Stimulated activated CD8-positive, alpha-beta memory T cell treated with anti-CD3 and anti-CD28 coated beads, Interleukin-4, amount 100 ng/mL, for 24 hours (primary cell): ENCODE measurements around the gene DSC1.
"Not testable (repeated sequence)": the region's sequence is repeated elsewhere in the genome, so short reads cannot be mapped to it uniquely, and the experiment has no call there.

Experiments
- DNase-seq: peaks from one replicate; pipeline ENCODE4 v3.0.0-alpha.2; 2020; ENCODE audit warnings: low read depth

DSC1 gene

GRCh38 chr18:31162825-31163435, at the start of gene DSC1:
Gene DSC1, minus strand, starts transcription at chr18:31162856. Its CDS starts 262 bp downstream, at chr18:31162594.
- DNase-seq, result no peak

GRCh38 chr18:31211047-31211446, 48.4 kb upstream of the DSC1 start:
- DNase-seq, result no peak

- DNase-seq, result no peak
Measured at GRCh38 chr18:31209041-31209440, 46.4 kb upstream of the DSC1 start.

GRCh38 chr18:31207391-31207790, 44.7 kb upstream of the DSC1 start:
- DNase-seq, result no peak

GRCh38 chr18:31206787-31207381, 44.2 kb upstream of the DSC1 start:
- no peak for DNase-seq

- no peak for DNase-seq
Measured at GRCh38 chr18:31206071-31206470, 43.4 kb upstream of the DSC1 start.

- no peak for DNase-seq
Measured at GRCh38 chr18:31205273-31205672, 42.6 kb upstream of the DSC1 start.

- no peak for DNase-seq
Measured at GRCh38 chr18:31204833-31205232, 42.2 kb upstream of the DSC1 start.

- no peak for DNase-seq
Measured at GRCh38 chr18:31204166-31204565, 41.5 kb upstream of the DSC1 start.

- DNase-seq, result no peak
Measured at GRCh38 chr18:31203794-31204148, 41.1 kb upstream of the DSC1 start.

- DNase-seq, result no peak
Measured at GRCh38 chr18:31203096-31203793, 40.6 kb upstream of the DSC1 start.

- DNase-seq, result no peak
Measured at GRCh38 chr18:31199190-31199769, 36.6 kb upstream of the DSC1 start.

GRCh38 chr18:31197676-31198075, 35.0 kb upstream of the DSC1 start:
- no peak for DNase-seq

GRCh38 chr18:31195063-31195462, 32.4 kb upstream of the DSC1 start:
- DNase-seq, result no peak

- no peak for DNase-seq
Measured at GRCh38 chr18:31192086-31192776, 29.6 kb upstream of the DSC1 start.

- DNase-seq, result no peak
Measured at GRCh38 chr18:31190919-31191318, 28.3 kb upstream of the DSC1 start.

- DNase-seq, result no peak
Measured at GRCh38 chr18:31189757-31190156, 27.1 kb upstream of the DSC1 start.

- no peak for DNase-seq
Measured at GRCh38 chr18:31185186-31185950, 22.7 kb upstream of the DSC1 start.

GRCh38 chr18:31183302-31183701, 20.6 kb upstream of the DSC1 start:
- no peak for DNase-seq

GRCh38 chr18:31177369-31177768, 14.7 kb upstream of the DSC1 start:
- DNase-seq, result not testable (repeated sequence)

- DNase-seq, result no peak
Measured at GRCh38 chr18:31176531-31176930, 13.9 kb upstream of the DSC1 start.
